ENCODE results near the gene RHOC. TPM values are rescaled to one million over a fixed set of nuclear protein-coding genes. Genes with fewer than 3 reads are reported as not detected.
"Not testable (repeated sequence)": the region's sequence is repeated elsewhere in the genome, so short reads cannot be mapped to it uniquely, and the experiment has no call there.

The RHOC gene
- total RNA-seq, 1 experiment from 2014 or later, result 154 TPM

DNA sequence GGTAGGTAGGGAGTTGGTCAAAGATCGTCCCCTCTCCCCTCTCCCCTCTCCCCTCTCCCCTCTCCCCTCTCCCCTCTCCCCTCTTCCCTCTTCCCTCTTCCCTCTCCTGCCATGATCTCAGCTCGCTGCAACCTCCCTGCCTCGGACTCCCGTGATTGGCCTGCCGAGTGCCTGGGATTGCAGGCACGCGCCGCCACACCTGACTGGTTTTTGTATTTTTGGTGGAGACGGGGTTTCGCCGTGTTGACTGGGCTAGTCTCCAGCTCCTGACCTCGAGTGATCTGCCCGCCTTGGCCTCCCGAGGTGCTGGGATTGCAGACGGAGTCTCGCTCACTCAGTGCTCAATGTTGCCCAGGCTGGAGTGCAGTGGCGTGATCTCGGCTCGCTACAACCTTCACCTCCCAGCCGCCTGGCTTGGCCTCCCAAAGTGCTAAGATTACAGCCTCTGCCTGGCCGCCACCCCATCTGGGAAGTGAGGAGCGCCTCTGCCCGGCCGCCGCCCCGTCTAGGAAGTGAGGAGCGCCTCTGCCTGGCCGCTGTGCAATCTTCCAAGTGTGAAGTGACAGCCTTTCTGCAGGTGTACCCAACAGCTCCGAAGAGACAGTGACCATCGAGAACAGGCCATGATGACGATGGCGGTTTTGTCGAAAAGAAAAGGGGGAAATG is 21.5 kb upstream of the RHOC start:
- H2AFZ ChIP-seq (ENCODE audit: low read depth, low read length, poor library complexity, severe bottlenecking); H3K9me3 ChIP-seq (ENCODE audit: control insufficient read depth in 1 of 2, insufficient read depth in 1 of 2, low read depth in 1 of 2, low read length in 2 of 2); H3K27ac ChIP-seq (ENCODE audit: low read depth, low read length); H3K79me2 ChIP-seq (ENCODE audit: insufficient read depth, low read length); H3K4me1 ChIP-seq (ENCODE audit: control insufficient read depth in 1 of 2, insufficient read depth in 2 of 2, low read length in 2 of 2); RAD21 ChIA-PET (ENCODE audit: low non-redundant PET in 1 of 2, low total read pairs in 2 of 2, uncharacterized antibody in 2 of 2, unreplicated experiment in 2 of 2); CTCF ChIA-PET; BruUV-seq (replicated peaks); H3K4me2 ChIP-seq (ENCODE audit: low read length); H3K36me3 ChIP-seq (ENCODE audit: control insufficient read depth in 1 of 2, insufficient read depth in 2 of 2, low read length in 2 of 2); H4K20me1 ChIP-seq (ENCODE audit: insufficient read depth); H3K9me2 ChIP-seq (ENCODE audit: insufficient read depth); DNase-seq (ENCODE audit: low read depth, low spot score); H3K27me3 ChIP-seq (ENCODE audit: insufficient read depth, low read length); POLR2A ChIA-PET; H3K9ac ChIP-seq (ENCODE audit: low read length); H3K4me3 ChIP-seq (replicated peaks in 1 of 2; ENCODE audit: low read depth in 1 of 2, low read length in 2 of 2); intact Hi-C loops (cut with micrococcal nuclease); ATAC-seq: not testable (repeated sequence)

- Histone ChIP-seq H3K79me2 (ENCODE audit: insufficient read depth, low read length) (no peaks in the 10 kb centered on the region), H3K4me3 (replicated peaks in 1 of 2; ENCODE audit: low read depth in 1 of 2, low read length in 2 of 2) (no peak overlapping the region), H4K20me1 (ENCODE audit: insufficient read depth) (no peaks in the 10 kb centered on the region), H3K36me3 (ENCODE audit: control insufficient read depth in 1 of 2, insufficient read depth in 2 of 2, low read length in 2 of 2) (no peaks in the 10 kb centered on the region), H3K9ac (ENCODE audit: low read length) (no peak overlapping the region), H2AFZ (ENCODE audit: low read depth, low read length, poor library complexity, severe bottlenecking) (no peak overlapping the region), H3K4me2 (ENCODE audit: low read length) (no peak overlapping the region), H3K27ac (ENCODE audit: low read depth, low read length) (no peak overlapping the region), H3K27me3 (ENCODE audit: insufficient read depth, low read length) (no peaks in the 10 kb centered on the region), H3K4me1 (ENCODE audit: control insufficient read depth in 1 of 2, insufficient read depth in 2 of 2, low read length in 2 of 2) (peaks cover 0 to 7% of the 10 kb centered on the region in 2 experiments; a peak in 2 of 4 replicates), H3K9me2 (ENCODE audit: insufficient read depth) (no peaks in the 10 kb centered on the region), H3K9me3 (ENCODE audit: control insufficient read depth in 1 of 2, insufficient read depth in 1 of 2, low read depth in 1 of 2, low read length in 2 of 2) (no peaks in the 10 kb centered on the region)
- RAD21 ChIA-PET (ENCODE audit: low non-redundant PET in 1 of 2, low total read pairs in 2 of 2, uncharacterized antibody in 2 of 2, unreplicated experiment in 2 of 2), result no interaction called here
- CTCF ChIA-PET, result interaction anchor here (1.5 kb wide), 1 partner anchor 12 kb away, joined by 7 read pairs; the partner anchor contains the start of gene PPM1J
- intact Hi-C loops (cut with micrococcal nuclease), result no loop called here
- DNase-seq (ENCODE audit: low read depth, low spot score) (no peak), ATAC-seq (peak; percentile 81)
- TF ChIP-seq CBX3 (IDR thresholded peaks at IDR 0.05; ENCODE audit: low read depth) (no peak), ZNF274 (IDR thresholded peaks at IDR 0.05; ENCODE audit: low read depth, low read length) (no peak), RAD21 (IDR thresholded peaks at IDR 0.05; ENCODE audit: low read depth) (peak; percentile 32; the same call in 1 of the 2 replicates), SP1 (IDR thresholded peaks at IDR 0.05; ENCODE audit: low read depth) (no peak), CEBPB (IDR thresholded peaks at IDR 0.05; ENCODE audit: low read depth) (no peak), CTCF (IDR thresholded peaks at IDR 0.05 in 2 of 3, conservative IDR thresholded peaks at IDR 0.05 in 1 of 3; ENCODE audit: borderline replicate concordance in 1 of 3, insufficient read depth in 1 of 3, low read depth in 2 of 3, low read length in 2 of 3) (peak in 1 of 3 experiments; percentile 12; a peak in 1 of 6 replicates)
- TF ChIP-seq, protein P1, sequence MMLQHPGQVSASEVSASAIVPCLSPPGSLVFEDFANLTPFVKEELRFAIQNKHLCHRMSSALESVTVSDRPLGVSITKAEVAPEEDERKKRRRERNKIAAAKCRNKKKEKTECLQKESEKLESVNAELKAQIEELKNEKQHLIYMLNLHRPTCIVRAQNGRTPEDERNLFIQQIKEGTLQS (IDR thresholded peaks at IDR 0.05), result no peak
- TF ChIP-seq, protein P2, sequence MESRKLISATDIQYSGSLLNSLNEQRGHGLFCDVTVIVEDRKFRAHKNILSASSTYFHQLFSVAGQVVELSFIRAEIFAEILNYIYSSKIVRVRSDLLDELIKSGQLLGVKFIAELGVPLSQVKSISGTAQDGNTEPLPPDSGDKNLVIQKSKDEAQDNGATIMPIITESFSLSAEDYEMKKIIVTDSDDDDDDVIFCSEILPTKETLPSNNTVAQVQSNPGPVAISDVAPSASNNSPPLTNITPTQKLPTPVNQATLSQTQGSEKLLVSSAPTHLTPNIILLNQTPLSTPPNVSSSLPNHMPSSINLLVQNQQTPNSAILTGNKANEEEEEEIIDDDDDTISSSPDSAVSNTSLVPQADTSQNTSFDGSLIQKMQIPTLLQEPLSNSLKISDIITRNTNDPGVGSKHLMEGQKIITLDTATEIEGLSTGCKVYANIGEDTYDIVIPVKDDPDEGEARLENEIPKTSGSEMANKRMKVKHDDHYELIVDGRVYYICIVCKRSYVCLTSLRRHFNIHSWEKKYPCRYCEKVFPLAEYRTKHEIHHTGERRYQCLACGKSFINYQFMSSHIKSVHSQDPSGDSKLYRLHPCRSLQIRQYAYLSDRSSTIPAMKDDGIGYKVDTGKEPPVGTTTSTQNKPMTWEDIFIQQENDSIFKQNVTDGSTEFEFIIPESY (IDR thresholded peaks at IDR 0.05; ENCODE audit: extremely low read depth, insufficient replicate concordance, low read length), result no peak
- POLR2A ChIA-PET, result no interaction called here
- BruUV-seq (replicated peaks), result no TSS peak
Measured at GRCh38 chr1:112727716-112728115, 20.8 kb upstream of the RHOC start.

DNA sequence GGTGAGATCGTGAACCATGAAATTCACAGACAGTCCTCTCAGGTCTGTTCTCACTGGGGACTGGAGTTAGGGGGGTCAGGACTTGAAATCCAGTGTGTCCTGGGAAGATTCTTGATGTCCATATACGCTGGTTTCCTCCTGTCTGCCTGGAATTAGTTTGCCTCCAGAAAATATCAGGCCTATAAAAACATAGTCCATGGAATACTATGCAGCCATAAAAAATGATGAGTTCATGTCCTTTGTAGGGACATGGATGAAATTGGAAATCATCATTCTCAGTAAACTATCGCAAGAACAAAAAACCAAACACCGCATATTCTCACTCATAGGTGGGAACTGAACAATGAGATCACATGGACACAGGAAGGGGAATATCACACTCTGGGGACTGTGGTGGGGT is 17.3 kb upstream of the RHOC start:
- H3K4me1 ChIP-seq (ENCODE audit: control insufficient read depth in 1 of 2, insufficient read depth in 2 of 2, low read length in 2 of 2); RAD21 ChIA-PET (ENCODE audit: low non-redundant PET in 1 of 2, low total read pairs in 2 of 2, uncharacterized antibody in 2 of 2, unreplicated experiment in 2 of 2): not testable (repeated sequence)

More for the DNA sequence above, 17.3 kb upstream of the RHOC start:
- ATAC-seq; H3K4me2 ChIP-seq (ENCODE audit: low read length); H4K20me1 ChIP-seq (ENCODE audit: insufficient read depth); H3K4me3 ChIP-seq (replicated peaks in 1 of 2; ENCODE audit: low read depth in 1 of 2, low read length in 2 of 2); CTCF ChIA-PET; H3K9me2 ChIP-seq (ENCODE audit: insufficient read depth); DNase-seq (ENCODE audit: low read depth, low spot score); H3K27me3 ChIP-seq (ENCODE audit: insufficient read depth, low read length); H3K79me2 ChIP-seq (ENCODE audit: insufficient read depth, low read length); BruUV-seq (replicated peaks); POLR2A ChIA-PET; H2AFZ ChIP-seq (ENCODE audit: low read depth, low read length, poor library complexity, severe bottlenecking); H3K9me3 ChIP-seq (ENCODE audit: control insufficient read depth in 1 of 2, insufficient read depth in 1 of 2, low read depth in 1 of 2, low read length in 2 of 2); H3K27ac ChIP-seq (ENCODE audit: low read depth, low read length); intact Hi-C loops (cut with micrococcal nuclease); H3K36me3 ChIP-seq (ENCODE audit: control insufficient read depth in 1 of 2, insufficient read depth in 2 of 2, low read length in 2 of 2); H3K9ac ChIP-seq (ENCODE audit: low read length): not testable (repeated sequence)

All from HCT116 (cell line).